CD14-positive monocyte (primary cell): Measurements from ENCODE around the gene MAP1LC3B2. TPM values are rescaled to one million over a fixed set of nuclear protein-coding genes. Genes with fewer than 3 reads are reported as not detected.

Source experiments
- DNase-seq, 3 donors: peaks; one replicate each; pipeline ENCODE4 v3.0.0-alpha.2; 2011 to 2022
- H2AFZ ChIP-seq: 2 replicates; pipeline ENCODE4 v1.6.0; 2012; ENCODE audit warnings: mild to moderate bottlenecking, low read depth, low read length, inconsistent platforms; ENCODE audit not compliant: insufficient read depth, poor library complexity, severe bottlenecking
- H3K27ac ChIP-seq, 2 donors: 1 replicate in 1 of 2; 2 replicates in 1 of 2; pipeline ENCODE4 v1.5.1; 2012 to 2013; ENCODE audit warnings: low read length in 2 of 2, control low read depth in 1 of 2, inconsistent platforms in 1 of 2, low read depth in 1 of 2, mild to moderate bottlenecking in 1 of 2
- H3K27me3 ChIP-seq, 2 donors: one replicate each; pipeline versions ENCODE4 v1.6.0 to v1.6.1; 2011 to 2013; ENCODE audit warnings: low read length in 2 of 2; ENCODE audit not compliant: control insufficient read depth in 2 of 2, insufficient read depth in 2 of 2
- H3K36me3 ChIP-seq, 2 donors: replicated peaks in 1 of 2; 1 replicate in 1 of 2; 2 replicates in 1 of 2; pipeline versions ENCODE4 v1.5.1 to v1.6.1; 2012 to 2013; ENCODE audit warnings: low read length in 2 of 2, control low read depth in 1 of 2, inconsistent platforms in 1 of 2, mild to moderate bottlenecking in 1 of 2; ENCODE audit not compliant: insufficient read depth in 2 of 2, control insufficient read depth in 1 of 2
- H3K4me1 ChIP-seq, 2 donors: 1 replicate in 1 of 2; 2 replicates in 1 of 2; pipeline versions ENCODE4 v1.5.1 to v1.6.1; 2012 to 2013; ENCODE audit warnings: low read length in 2 of 2, control low read depth in 1 of 2, inconsistent platforms in 1 of 2, mild to moderate bottlenecking in 1 of 2, moderate library complexity in 1 of 2; ENCODE audit not compliant: insufficient read depth in 2 of 2, control insufficient read depth in 1 of 2
- H3K4me2 ChIP-seq: replicated peaks from 2 replicates; pipeline ENCODE3; 2012; ENCODE audit warnings: low read length, moderate library complexity, mild to moderate bottlenecking; ENCODE audit not compliant: poor library complexity, severe bottlenecking; ENCODE audit errors: extremely low read depth
- H3K4me3 ChIP-seq, 3 experiments: fragments of 200-600 bp in 1 of 3; sonication (generic) in 1 of 3; replicated peaks in 1 of 3; 1 replicate in 2 of 3; 2 replicates in 1 of 3; pipeline ENCODE4 v1.5.1; 2011 to 2013; ENCODE audit warnings: low read length in 3 of 3, mild to moderate bottlenecking in 3 of 3, control low read depth in 2 of 3, low read depth in 2 of 3, inconsistent platforms in 1 of 3, moderate library complexity in 1 of 3
- H3K79me2 ChIP-seq: 2 replicates; pipeline ENCODE4 v1.6.0; 2012; ENCODE audit warnings: mild to moderate bottlenecking, control low read depth, inconsistent platforms, low read length, moderate library complexity; ENCODE audit not compliant: insufficient read depth
- H3K9ac ChIP-seq: 2 replicates; pipeline ENCODE4 v1.6.0; 2017; ENCODE audit warnings: low read length, mild to moderate bottlenecking; ENCODE audit not compliant: insufficient read depth, poor library complexity, severe bottlenecking
- H3K9me3 ChIP-seq, 2 donors: replicated peaks in 1 of 2; 1 replicate in 1 of 2; 2 replicates in 1 of 2; pipeline versions ENCODE4 v1.5.1 to v1.6.1; 2012 to 2013; ENCODE audit warnings: low read length in 2 of 2, control low read depth in 1 of 2; ENCODE audit not compliant: control insufficient read depth in 1 of 2, insufficient read depth in 1 of 2
- H4K20me1 ChIP-seq: 2 replicates; pipeline ENCODE4 v1.6.0; 2012; ENCODE audit warnings: mild to moderate bottlenecking, low read length, control low read depth, moderate library complexity; ENCODE audit not compliant: insufficient read depth
- H3K27ac Mint-ChIP-seq, 7 donors: one replicate each; pipeline ENCODE4 v1.8.0; 2020; ENCODE audit warnings: mild to moderate bottlenecking in 7 of 7, mixed read lengths in 7 of 7, moderate library complexity in 6 of 7, inconsistent platforms in 2 of 7
- H3K27me3 Mint-ChIP-seq, 3 donors: one replicate each; pipeline ENCODE4 v1.8.0; 2021 to 2022; ENCODE audit warnings: low read depth in 3 of 3, mild to moderate bottlenecking in 3 of 3, mixed read lengths in 3 of 3, moderate library complexity in 3 of 3, inconsistent platforms in 1 of 3
- H3K36me3 Mint-ChIP-seq, 2 donors: one replicate each; pipeline ENCODE4 v1.8.0; 2020; ENCODE audit warnings: mixed read lengths in 2 of 2, inconsistent platforms in 1 of 2, mild to moderate bottlenecking in 1 of 2
- H3K4me1 Mint-ChIP-seq: one replicate; pipeline ENCODE4 v1.8.0; 2020; ENCODE audit warnings: mild to moderate bottlenecking, mixed read lengths
- H3K4me3 Mint-ChIP-seq, 2 donors: one replicate each; pipeline ENCODE4 v1.8.0; 2020; ENCODE audit warnings: mild to moderate bottlenecking in 2 of 2, mixed read lengths in 2 of 2, moderate library complexity in 1 of 2
- H3K9me3 Mint-ChIP-seq, 7 donors: one replicate each; pipeline ENCODE4 v1.8.0; 2020 to 2022; ENCODE audit warnings: mixed read lengths in 7 of 7, mild to moderate bottlenecking in 6 of 7, moderate library complexity in 6 of 7, inconsistent platforms in 2 of 7
- CTCF ChIP-seq: fragments of 200-600 bp; IDR thresholded peaks from one replicate; pipeline ENCODE4 v1.8.0; 2022; ENCODE audit warnings: antibody characterized with exemption, mild to moderate bottlenecking
- WGBS: methylation state at CpG from one replicate; pipeline ENCODE4 v1.1.5; 2013; ENCODE audit warnings: missing lambda C conversion rate; ENCODE audit not compliant: insufficient coverage; 5-methylcytosine and 5-hydroxymethylcytosine counted together
- intact Hi-C, 2 donors: fragments of 100-400 bp; cut with micrococcal nuclease; formaldehyde crosslinking; loops; one replicate each; pipeline versions ENCODE4 v1.15.0 to v1.15.1; 2023
- polyA plus RNA-seq, 3 donors: library from polyadenylated mRNA; depleted of rRNA in 1 of 3; unstranded in 2 of 3; stranded (reverse) in 1 of 3; fragments of 300-500 nt in 2 of 3; fragments of >200 nt in 1 of 3; fragmentation: Illumina TruSeq in 2 of 3; gene quantifications; 1 replicate in 2 of 3; 2 replicates in 1 of 3; pipeline ENCODE4 v1.2.3, GENCODE V29; 2012 to 2021

MAP1LC3B2 gene
- polyA plus RNA-seq, 3 donors: 2.6 to 12.9 (median 6.4) TPM

- intact Hi-C loops: no loop called here
Observed at GRCh38 chr12:116542345-116542956, 16.7 kb upstream of the MAP1LC3B2 start.

GRCh38 chr12:116544656-116545055, 14.5 kb upstream of the MAP1LC3B2 start:
- TF ChIP-seq CTCF: no peak
- Histone ChIP-seq H3K79me2 (no peaks in the 10 kb centered on the region), H4K20me1 (no peaks in the 10 kb centered on the region), H3K4me1 (peaks cover 31 to 43% of the 10 kb centered on the region in 2 donors), H3K9me3 (no peaks in the 10 kb centered on the region), H3K4me3 (no peak overlapping the region), H3K36me3 (no peaks in the 10 kb centered on the region), H3K27ac (no peak overlapping the region), H3K4me2 (no peak overlapping the region), H3K27me3 (no peaks in the 10 kb centered on the region), H3K9ac (no peak overlapping the region), H2AFZ (no peak overlapping the region)
- Mint-ChIP-seq H3K4me1 (peaks cover 41% of the 10 kb centered on the region), H3K9me3 (no peaks in the 10 kb centered on the region), H3K4me3 (no peak overlapping the region), H3K27me3 (peaks cover 0 to 4% (median 0%) of the 10 kb centered on the region in 3 donors), H3K36me3 (peaks cover 0 to 3% of the 10 kb centered on the region in 2 donors), H3K27ac (no peak overlapping the region)
- whole genome bisulfite sequencing: 100% methylated on average over 1 of the region's 5 CpGs
- intact Hi-C loops: no loop called here
- no peak for DNase-seq

More at GRCh38 chr12:116542345-116542956, 16.7 kb upstream of the MAP1LC3B2 start:
- no peak overlapping the region for H3K4me3 Mint-ChIP-seq
- no peaks in the 10 kb centered on the region for H3K27me3 ChIP-seq
- H2AFZ ChIP-seq: no peak overlapping the region
- H3K9me3 ChIP-seq: no peaks in the 10 kb centered on the region
- H4K20me1 ChIP-seq: no peaks in the 10 kb centered on the region
- no peak for DNase-seq
- no peak for TF ChIP-seq CTCF
- H3K27ac ChIP-seq: peak overlapping the region in 1 of 2 donors; percentile 6
- peak overlapping the region in 2 of 7 donors; percentile 0 to 41 for H3K27ac Mint-ChIP-seq
- no peaks in the 10 kb centered on the region for H3K79me2 ChIP-seq
- H3K36me3 ChIP-seq: no peaks in the 10 kb centered on the region
- H3K4me2 ChIP-seq: no peak overlapping the region
- H3K27me3 Mint-ChIP-seq: peaks cover 0 to 4% (median 0%) of the 10 kb centered on the region in 3 donors
- 81% methylated on average over 15 of the region's 15 CpGs for WGBS
- no peak overlapping the region for H3K9ac ChIP-seq
- H3K9me3 Mint-ChIP-seq: no peaks in the 10 kb centered on the region
- H3K36me3 Mint-ChIP-seq: peaks cover 0 to 3% of the 10 kb centered on the region in 2 donors
- peaks cover 39 to 51% of the 10 kb centered on the region in 2 donors for H3K4me1 ChIP-seq
- no peak overlapping the region for H3K4me3 ChIP-seq
- H3K4me1 Mint-ChIP-seq: peaks cover 49% of the 10 kb centered on the region
